HK-2 (cell line): ENCODE measurements around the gene HOPX.
"Not testable (repeated sequence)": the region's sequence is repeated elsewhere in the genome, so short reads cannot be mapped to it uniquely, and the experiment has no call there.

Source experiments
- DNase-seq: peaks from one replicate; pipeline ENCODE4 v3.0.0-alpha.2; 2018; ENCODE audit not compliant: unreplicated experiment

Gene HOPX

GRCh38 chr4:56654238-56654632, 26.9 kb downstream of the HOPX start:
- DNase-seq = no peak

- no peak for DNase-seq
These were observed 27.4 kb downstream of the HOPX start for GRCh38 chr4:56653461-56654237.

- no peak for DNase-seq
These were observed 28.9 kb downstream of the HOPX start for GRCh38 chr4:56652196-56652595.

GRCh38 chr4:56651056-56651350, 30.1 kb downstream of the HOPX start:
- no peak for DNase-seq

GRCh38 chr4:56650262-56651055, 30.6 kb downstream of the HOPX start:
- no peak for DNase-seq

GRCh38 chr4:56649445-56650261, 31.4 kb downstream of the HOPX start:
- no peak for DNase-seq

GRCh38 chr4:56648824-56649151, 32.3 kb downstream of the HOPX start:
- DNase-seq = no peak

- DNase-seq = no peak
These were observed 32.9 kb downstream of the HOPX start for GRCh38 chr4:56648021-56648823.

- DNase-seq = no peak
These were observed 34.8 kb downstream of the HOPX start for GRCh38 chr4:56646341-56646740.

- no peak for DNase-seq
These were observed 37.5 kb downstream of the HOPX start for GRCh38 chr4:56643596-56643995.

- DNase-seq = peak; percentile 11
These were observed 39.5 kb downstream of the HOPX start for GRCh38 chr4:56641494-56642051.

GRCh38 chr4:56640621-56641493, 40.2 kb downstream of the HOPX start:
- no peak for DNase-seq

- DNase-seq = no peak
These were observed 43.3 kb downstream of the HOPX start for GRCh38 chr4:56637791-56638190.

GRCh38 chr4:56637154-56637553, 43.9 kb downstream of the HOPX start:
- DNase-seq = no peak

GRCh38 chr4:56634954-56635353, 46.1 kb downstream of the HOPX start:
- not testable (repeated sequence) for DNase-seq

GRCh38 chr4:56633486-56633885, 47.6 kb downstream of the HOPX start:
- no peak for DNase-seq

GRCh38 chr4:56630876-56631666, 50.0 kb downstream of the HOPX start:
- no peak for DNase-seq

GRCh38 chr4:56628592-56628991, 52.5 kb downstream of the HOPX start:
- DNase-seq = no peak

GRCh38 chr4:56627985-56628384, 53.1 kb downstream of the HOPX start:
- DNase-seq = no peak

GRCh38 chr4:56627375-56627774, 53.7 kb downstream of the HOPX start:
- no peak for DNase-seq
